Mesothelial cell of epicardium (in vitro differentiated cells): ENCODE results near the gene PRDM16. TPM values are rescaled to one million over a fixed set of nuclear protein-coding genes. Genes with fewer than 3 reads are reported as not detected.

ENCODE experiments used
- DNase-seq, 2 experiments: peaks; one replicate each; pipeline ENCODE4 v3.0.0; 2021; ENCODE audit warnings: low spot score in 2 of 2; ENCODE audit not compliant: unreplicated experiment in 2 of 2
- H3K27ac Mint-ChIP-seq: 2 replicates; pipeline ENCODE4 v1.8.0; 2021; ENCODE audit warnings: mixed read lengths
- H3K27me3 Mint-ChIP-seq: 2 replicates; pipeline ENCODE4 v1.8.0; 2021; ENCODE audit warnings: low read depth, mixed read lengths
- H3K36me3 Mint-ChIP-seq: 2 replicates; pipeline ENCODE4 v1.8.0; 2021; ENCODE audit warnings: mixed read lengths
- H3K4me1 Mint-ChIP-seq: 2 replicates; pipeline ENCODE4 v1.8.0; 2021; ENCODE audit warnings: mixed read lengths
- H3K4me3 Mint-ChIP-seq: 2 replicates; pipeline ENCODE4 v1.8.0; 2021; ENCODE audit warnings: mild to moderate bottlenecking, moderate library complexity, mixed read lengths
- H3K9me3 Mint-ChIP-seq: 2 replicates; pipeline ENCODE4 v1.8.0; 2021; ENCODE audit warnings: mixed read lengths
- total RNA-seq: library from RNA; stranded (reverse); gene quantifications from 3 replicates; pipeline ENCODE4 v1.2.1, GENCODE V29; 2021
- TF ChIP-seq, protein P1 (sequence below): fragments of 200-600 bp; sonication (generic); IDR thresholded peaks from one replicate; pipeline ENCODE4 v1.5.0; 2021; ENCODE audit warnings: antibody characterized with exemption; ENCODE audit not compliant: unreplicated experiment

PRDM16 gene
- total RNA-seq, 1 donor from 2014 or later = 1.4 TPM

DNA sequence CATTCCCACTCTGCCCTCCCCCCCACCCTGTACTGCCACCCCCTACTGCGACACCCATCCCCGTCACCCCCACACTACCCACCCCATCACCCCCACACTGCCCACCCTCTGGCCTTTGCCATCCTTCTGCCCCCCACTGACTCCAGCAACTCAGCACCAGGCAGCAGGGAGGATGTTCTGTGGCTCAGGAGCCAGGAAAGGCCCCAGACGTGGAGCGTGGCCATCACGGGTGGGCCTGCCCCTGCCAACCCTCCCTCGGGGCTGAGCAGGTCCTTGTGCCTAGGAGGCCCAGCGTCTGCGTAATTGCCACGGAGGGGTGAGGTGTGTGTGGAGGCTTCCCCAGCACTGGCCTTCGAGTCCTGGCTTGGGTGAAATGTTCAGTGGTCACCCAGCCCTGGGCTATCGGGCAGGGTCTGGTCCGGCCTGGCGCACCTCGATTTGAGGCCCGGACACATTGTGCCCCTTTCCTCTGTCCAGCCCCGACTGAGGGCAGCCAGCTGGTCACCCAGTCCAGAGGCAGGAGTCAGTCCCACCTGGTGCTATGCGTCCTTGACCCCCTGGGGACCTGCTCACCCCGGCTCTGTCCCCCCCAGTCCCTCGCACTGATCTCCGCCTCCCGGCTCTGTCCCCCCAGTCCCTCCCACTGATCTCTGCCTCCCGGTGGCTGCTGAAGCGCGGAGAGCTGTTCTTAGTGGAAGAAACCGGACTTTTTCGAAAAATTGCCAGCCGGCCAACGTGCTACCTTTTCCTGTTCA, 408.4 kb downstream of the PRDM16 start:
- no peak overlapping the region for H3K4me3 Mint-ChIP-seq
- no peak for DNase-seq
- H3K27ac Mint-ChIP-seq = no peak overlapping the region
- no peaks in the 10 kb centered on the region for H3K27me3 Mint-ChIP-seq
- TF ChIP-seq, protein P1, sequence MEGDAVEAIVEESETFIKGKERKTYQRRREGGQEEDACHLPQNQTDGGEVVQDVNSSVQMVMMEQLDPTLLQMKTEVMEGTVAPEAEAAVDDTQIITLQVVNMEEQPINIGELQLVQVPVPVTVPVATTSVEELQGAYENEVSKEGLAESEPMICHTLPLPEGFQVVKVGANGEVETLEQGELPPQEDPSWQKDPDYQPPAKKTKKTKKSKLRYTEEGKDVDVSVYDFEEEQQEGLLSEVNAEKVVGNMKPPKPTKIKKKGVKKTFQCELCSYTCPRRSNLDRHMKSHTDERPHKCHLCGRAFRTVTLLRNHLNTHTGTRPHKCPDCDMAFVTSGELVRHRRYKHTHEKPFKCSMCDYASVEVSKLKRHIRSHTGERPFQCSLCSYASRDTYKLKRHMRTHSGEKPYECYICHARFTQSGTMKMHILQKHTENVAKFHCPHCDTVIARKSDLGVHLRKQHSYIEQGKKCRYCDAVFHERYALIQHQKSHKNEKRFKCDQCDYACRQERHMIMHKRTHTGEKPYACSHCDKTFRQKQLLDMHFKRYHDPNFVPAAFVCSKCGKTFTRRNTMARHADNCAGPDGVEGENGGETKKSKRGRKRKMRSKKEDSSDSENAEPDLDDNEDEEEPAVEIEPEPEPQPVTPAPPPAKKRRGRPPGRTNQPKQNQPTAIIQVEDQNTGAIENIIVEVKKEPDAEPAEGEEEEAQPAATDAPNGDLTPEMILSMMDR = no peak
- H3K36me3 Mint-ChIP-seq = peaks cover 1% of the 10 kb centered on the region
- peaks cover 10% of the 10 kb centered on the region for H3K4me1 Mint-ChIP-seq
- H3K9me3 Mint-ChIP-seq = no peaks in the 10 kb centered on the region

DNA sequence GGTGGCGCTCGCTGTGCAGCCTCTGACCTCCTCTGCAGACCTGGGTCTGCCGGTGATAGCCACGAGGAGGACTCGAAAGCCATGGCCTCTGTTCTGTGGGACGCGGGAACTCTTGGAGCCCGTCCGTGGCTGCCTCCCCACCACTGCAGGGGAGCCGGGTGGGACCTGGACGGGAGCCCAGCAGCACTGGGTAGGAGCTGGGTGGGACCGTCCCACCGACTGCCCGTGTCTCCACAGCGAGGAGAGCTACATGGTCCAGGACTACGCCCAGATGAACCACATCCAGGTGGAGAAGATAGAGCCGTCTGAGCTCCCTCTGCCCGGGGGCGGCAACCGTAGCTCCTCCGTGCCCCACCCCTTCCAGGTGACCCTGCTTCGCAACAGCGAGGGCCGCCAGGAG, 409.2 kb downstream of the PRDM16 start:
- TF ChIP-seq, protein P1 = no peak
- Mint-ChIP-seq H3K27ac (no peak overlapping the region), H3K4me3 (no peak overlapping the region), H3K4me1 (peaks cover 6% of the 10 kb centered on the region), H3K36me3 (peaks cover 1% of the 10 kb centered on the region), H3K9me3 (no peaks in the 10 kb centered on the region), H3K27me3 (no peaks in the 10 kb centered on the region)
- no peak for DNase-seq

DNA sequence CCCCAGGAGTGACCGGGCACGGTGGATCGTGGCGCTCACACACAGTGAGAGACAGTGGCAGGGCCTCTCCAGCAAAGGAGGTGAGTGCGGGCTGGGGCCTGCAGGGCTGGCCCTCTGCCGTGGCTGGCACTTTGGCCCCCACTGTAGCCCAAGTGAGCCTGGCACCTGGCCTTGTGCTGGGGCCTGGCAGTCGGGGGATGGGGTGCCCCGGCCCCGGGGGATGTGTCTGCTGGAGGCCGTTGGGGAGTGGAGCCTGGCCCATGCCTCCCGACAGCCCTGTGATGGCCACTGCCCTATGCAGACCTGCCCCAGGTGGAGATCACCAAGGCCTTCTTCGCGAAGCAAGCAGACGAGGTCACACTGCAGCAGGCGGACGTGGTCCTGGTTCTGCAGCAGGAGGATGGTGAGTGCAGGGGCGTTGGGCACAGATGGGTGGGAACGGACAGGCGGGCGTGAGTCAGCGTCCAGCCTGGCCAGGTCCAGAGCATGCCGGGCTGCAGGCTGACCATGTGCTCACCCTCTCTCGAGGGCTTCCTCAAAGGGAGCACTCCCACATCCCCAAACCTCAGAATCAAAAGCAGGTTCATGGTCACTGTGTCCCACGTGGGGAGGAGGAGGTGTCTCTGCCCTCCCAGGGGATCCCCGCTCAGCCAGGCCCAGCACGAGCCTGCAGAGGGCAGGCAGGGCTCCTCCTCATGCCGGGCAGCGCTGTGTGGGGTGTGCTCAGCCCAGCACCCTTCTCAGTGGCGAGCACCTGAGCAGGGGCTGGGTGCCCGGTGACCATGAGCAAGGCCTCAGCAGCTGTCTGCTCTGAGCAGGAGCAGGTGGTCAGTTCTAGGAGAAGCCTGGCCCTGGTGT, 410.7 kb downstream of the PRDM16 start:
- TF ChIP-seq, protein P1 = no peak
- no peak overlapping the region for H3K4me3 Mint-ChIP-seq
- peaks cover 6% of the 10 kb centered on the region for H3K9me3 Mint-ChIP-seq
- peaks cover 6% of the 10 kb centered on the region for H3K36me3 Mint-ChIP-seq
- DNase-seq = no peak
- no peaks in the 10 kb centered on the region for H3K27me3 Mint-ChIP-seq
- H3K4me1 Mint-ChIP-seq = no peaks in the 10 kb centered on the region
- no peak overlapping the region for H3K27ac Mint-ChIP-seq

DNA sequence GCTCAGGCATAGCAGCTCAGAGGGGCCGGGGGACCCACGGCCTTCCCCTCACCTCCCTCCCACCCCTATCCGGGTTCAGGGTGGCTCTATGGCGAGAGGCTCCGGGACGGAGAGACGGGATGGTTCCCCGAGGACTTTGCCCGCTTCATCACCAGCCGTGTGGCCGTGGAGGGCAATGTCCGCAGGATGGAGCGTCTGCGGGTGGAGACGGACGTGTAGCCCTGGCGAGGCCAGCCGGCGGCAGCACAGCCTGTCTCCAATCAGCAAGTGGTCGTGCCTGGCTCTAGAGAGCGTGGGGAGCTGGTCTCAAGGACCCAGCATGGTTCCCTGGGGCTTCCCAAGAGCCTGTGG, 411.3 kb downstream of the PRDM16 start:
- no peaks in the 10 kb centered on the region for H3K27me3 Mint-ChIP-seq
- DNase-seq = no peak
- H3K36me3 Mint-ChIP-seq = peaks cover 11% of the 10 kb centered on the region
- TF ChIP-seq, protein P1 = no peak
- H3K4me1 Mint-ChIP-seq = no peaks in the 10 kb centered on the region
- H3K4me3 Mint-ChIP-seq = no peak overlapping the region
- H3K9me3 Mint-ChIP-seq = peaks cover 12% of the 10 kb centered on the region
- no peak overlapping the region for H3K27ac Mint-ChIP-seq

DNA sequence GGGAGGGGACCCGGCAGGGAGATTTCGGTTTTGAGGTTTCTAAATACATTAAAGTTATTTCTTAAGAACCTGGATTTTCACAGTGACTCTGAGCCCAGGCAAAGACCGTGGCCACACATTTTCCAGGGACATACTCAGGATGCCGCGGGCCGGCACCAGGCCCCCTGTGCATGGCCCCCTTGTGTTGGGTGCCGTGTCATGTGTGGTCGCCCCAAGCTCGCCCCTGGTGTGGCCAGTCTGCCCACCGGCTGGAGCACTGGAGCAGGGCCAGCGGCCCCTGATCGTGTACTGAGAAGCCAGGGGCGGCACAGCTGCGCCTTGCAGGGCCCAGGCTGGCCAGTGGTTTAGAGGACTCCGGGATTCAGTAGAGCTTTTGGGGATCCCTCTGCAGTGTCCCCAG, 412.0 kb downstream of the PRDM16 start:
- Mint-ChIP-seq H3K9me3 (peaks cover 15% of the 10 kb centered on the region), H3K4me3 (no peak overlapping the region), H3K27ac (no peak overlapping the region), H3K27me3 (no peaks in the 10 kb centered on the region), H3K36me3 (peaks cover 15% of the 10 kb centered on the region), H3K4me1 (no peaks in the 10 kb centered on the region)
- TF ChIP-seq, protein P1 = no peak
- DNase-seq = no peak
